Osteoblast (primary cell): ENCODE measurements around the gene BMI1. TPM values are rescaled to one million over a fixed set of nuclear protein-coding genes. Genes with fewer than 3 reads are reported as not detected.

ENCODE experiments used
- DNase-seq: peaks from one replicate; pipeline ENCODE4 v3.0.0; 2011; ENCODE audit warnings: low spot score, mixed read lengths; ENCODE audit not compliant: insufficient read length; ENCODE audit errors: missing footprints
- H2AFZ ChIP-seq: 2 replicates; pipeline ENCODE4 v1.6.0; 2011; ENCODE audit warnings: mild to moderate bottlenecking, low read length
- H3K27ac ChIP-seq: 2 replicates; pipeline ENCODE4 v1.5.1; 2011; ENCODE audit warnings: mild to moderate bottlenecking, low read depth, low read length, moderate library complexity
- H3K27me3 ChIP-seq: 2 replicates; pipeline ENCODE4 v1.6.0; 2012; ENCODE audit warnings: mild to moderate bottlenecking, control low read depth, inconsistent platforms, low read length, moderate library complexity; ENCODE audit not compliant: insufficient read depth
- H3K36me3 ChIP-seq: 2 replicates; pipeline ENCODE4 v1.5.1; 2011; ENCODE audit warnings: mild to moderate bottlenecking, low read length, control low read depth, moderate library complexity; ENCODE audit not compliant: insufficient read depth
- H3K4me1 ChIP-seq: 2 replicates; pipeline ENCODE4 v1.5.1; 2011; ENCODE audit warnings: mild to moderate bottlenecking, low read length, control low read depth, moderate library complexity; ENCODE audit not compliant: insufficient read depth
- H3K4me2 ChIP-seq: 2 replicates; pipeline ENCODE4 v1.6.0; 2011; ENCODE audit warnings: mild to moderate bottlenecking, low read length; ENCODE audit not compliant: insufficient read depth
- H3K4me3 ChIP-seq: fragments of 200-600 bp; sonication (generic); 3 replicates; pipeline ENCODE4 v1.5.1; 2012; ENCODE audit warnings: mild to moderate bottlenecking, low read length, inconsistent platforms; ENCODE audit not compliant: insufficient read depth
- H3K79me2 ChIP-seq: 2 replicates; pipeline ENCODE4 v1.6.0; 2012; ENCODE audit warnings: mild to moderate bottlenecking, low read length, control low read depth, inconsistent platforms; ENCODE audit not compliant: insufficient read depth
- H3K9me3 ChIP-seq: 2 replicates; pipeline ENCODE4 v1.5.1; 2011; ENCODE audit warnings: low read depth, low read length, control low read depth
- H4K20me1 ChIP-seq: 2 replicates; pipeline ENCODE4 v1.6.0; 2012; ENCODE audit warnings: mild to moderate bottlenecking, low read length, control low read depth; ENCODE audit not compliant: insufficient read depth
- total RNA-seq: library from RNA; depleted of rRNA; stranded (reverse); fragments of >200 nt; gene quantifications from 2 replicates; pipeline ENCODE4 v1.2.3, GENCODE V29; 2012
- TF ChIP-seq, protein P1 (sequence below): IDR thresholded peaks from 2 replicates; pipeline ENCODE4 v1.5.1; 2011; ENCODE audit warnings: mild to moderate bottlenecking, low read depth, low read length, moderate library complexity; ENCODE audit errors: extremely low read depth

Gene BMI1
- total RNA-seq, 1 donor, result 73.1 TPM

DNA sequence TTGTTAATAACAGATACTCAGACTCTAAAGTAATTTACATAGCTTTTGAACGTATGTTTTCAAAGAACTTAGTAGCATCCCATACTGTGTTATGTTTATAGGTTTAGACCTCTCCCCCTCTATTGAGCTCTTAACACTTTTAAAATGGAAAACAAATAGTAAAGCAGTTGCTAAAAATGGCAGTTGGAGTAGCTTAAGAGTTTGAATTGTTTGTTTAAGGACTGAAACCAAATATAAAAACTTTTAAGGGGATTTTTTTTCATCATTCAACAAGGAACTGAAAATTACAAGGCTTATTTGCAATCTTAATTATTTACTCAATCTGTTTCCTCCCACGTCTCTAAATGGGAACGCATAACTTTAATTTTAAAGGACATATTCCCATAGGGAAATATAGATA, 22.8 kb downstream of the BMI1 start:
- H3K27me3 ChIP-seq, result peaks cover 86% of the 10 kb centered on the region
- no peaks in the 10 kb centered on the region for H3K36me3 ChIP-seq
- no peaks in the 10 kb centered on the region for H3K9me3 ChIP-seq
- H2AFZ ChIP-seq, result no peak overlapping the region
- no peak for DNase-seq
- TF ChIP-seq, protein P1, sequence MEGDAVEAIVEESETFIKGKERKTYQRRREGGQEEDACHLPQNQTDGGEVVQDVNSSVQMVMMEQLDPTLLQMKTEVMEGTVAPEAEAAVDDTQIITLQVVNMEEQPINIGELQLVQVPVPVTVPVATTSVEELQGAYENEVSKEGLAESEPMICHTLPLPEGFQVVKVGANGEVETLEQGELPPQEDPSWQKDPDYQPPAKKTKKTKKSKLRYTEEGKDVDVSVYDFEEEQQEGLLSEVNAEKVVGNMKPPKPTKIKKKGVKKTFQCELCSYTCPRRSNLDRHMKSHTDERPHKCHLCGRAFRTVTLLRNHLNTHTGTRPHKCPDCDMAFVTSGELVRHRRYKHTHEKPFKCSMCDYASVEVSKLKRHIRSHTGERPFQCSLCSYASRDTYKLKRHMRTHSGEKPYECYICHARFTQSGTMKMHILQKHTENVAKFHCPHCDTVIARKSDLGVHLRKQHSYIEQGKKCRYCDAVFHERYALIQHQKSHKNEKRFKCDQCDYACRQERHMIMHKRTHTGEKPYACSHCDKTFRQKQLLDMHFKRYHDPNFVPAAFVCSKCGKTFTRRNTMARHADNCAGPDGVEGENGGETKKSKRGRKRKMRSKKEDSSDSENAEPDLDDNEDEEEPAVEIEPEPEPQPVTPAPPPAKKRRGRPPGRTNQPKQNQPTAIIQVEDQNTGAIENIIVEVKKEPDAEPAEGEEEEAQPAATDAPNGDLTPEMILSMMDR, result no peak
- peaks cover 7% of the 10 kb centered on the region for H3K4me1 ChIP-seq
- H3K27ac ChIP-seq, result no peak overlapping the region
- H4K20me1 ChIP-seq, result no peaks in the 10 kb centered on the region
- no peak overlapping the region for H3K4me3 ChIP-seq
- H3K79me2 ChIP-seq, result no peaks in the 10 kb centered on the region
- H3K4me2 ChIP-seq, result no peak overlapping the region

DNA sequence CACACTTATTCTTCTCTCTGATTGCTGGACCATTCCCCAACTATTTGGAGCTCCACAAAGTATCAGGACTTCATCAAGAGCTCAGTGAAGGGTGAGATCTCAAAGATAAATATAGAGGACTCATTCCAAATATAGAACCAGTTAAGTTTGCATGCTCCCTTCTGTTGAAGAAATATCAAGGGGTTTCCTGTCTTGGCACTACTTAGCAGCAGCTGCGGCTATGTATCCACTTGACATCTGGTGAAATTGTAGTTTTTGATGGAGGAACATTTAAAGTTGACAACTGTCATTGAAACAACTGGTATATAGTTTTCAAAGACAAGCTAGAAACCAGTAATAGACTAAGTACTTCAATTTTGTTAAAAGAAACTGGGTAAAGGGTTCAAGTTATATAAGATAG, 23.4 kb downstream of the BMI1 start:
- no peak overlapping the region for H3K4me2 ChIP-seq
- H3K27me3 ChIP-seq, result peaks cover 81% of the 10 kb centered on the region
- H3K4me3 ChIP-seq, result no peak overlapping the region
- TF ChIP-seq, protein P1, result no peak
- no peaks in the 10 kb centered on the region for H3K36me3 ChIP-seq
- no peak for DNase-seq
- no peak overlapping the region for H3K27ac ChIP-seq
- no peaks in the 10 kb centered on the region for H4K20me1 ChIP-seq
- H3K79me2 ChIP-seq, result no peaks in the 10 kb centered on the region
- H3K9me3 ChIP-seq, result no peaks in the 10 kb centered on the region
- H2AFZ ChIP-seq, result no peak overlapping the region
- peaks cover 7% of the 10 kb centered on the region for H3K4me1 ChIP-seq

DNA sequence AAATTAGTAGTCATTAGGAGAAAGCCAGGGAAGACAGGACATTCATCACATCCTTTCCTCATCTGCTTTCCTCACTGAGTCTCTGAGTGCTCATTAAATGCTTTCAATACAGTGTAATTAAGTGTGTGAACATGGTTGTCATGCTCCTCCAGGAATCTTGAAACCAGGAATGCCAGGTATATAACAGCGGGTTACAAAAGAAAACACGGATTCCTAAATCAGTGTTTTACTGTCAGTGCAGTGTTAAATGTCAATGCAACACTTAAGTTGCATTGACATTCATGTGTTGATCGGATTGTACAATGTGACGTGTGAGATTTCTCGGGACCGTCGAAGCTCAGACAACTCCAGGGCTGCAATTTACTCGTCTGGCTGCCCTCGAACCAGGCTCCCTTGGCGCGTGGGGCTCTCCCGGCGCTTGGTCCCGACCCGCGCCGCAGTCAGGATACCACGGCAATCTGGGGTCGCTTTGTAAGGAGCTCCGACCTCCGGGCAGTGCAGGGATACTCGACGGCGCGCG, 23.9 kb downstream of the BMI1 start:
- no peak for DNase-seq
- TF ChIP-seq, protein P1, result no peak
- Histone ChIP-seq H3K36me3 (no peaks in the 10 kb centered on the region), H3K4me2 (no peak overlapping the region), H3K4me1 (peaks cover 7% of the 10 kb centered on the region), H3K4me3 (no peak overlapping the region), H3K9me3 (no peaks in the 10 kb centered on the region), H2AFZ (no peak overlapping the region), H3K27me3 (peaks cover 75% of the 10 kb centered on the region), H4K20me1 (no peaks in the 10 kb centered on the region), H3K79me2 (no peaks in the 10 kb centered on the region), H3K27ac (no peak overlapping the region)

DNA sequence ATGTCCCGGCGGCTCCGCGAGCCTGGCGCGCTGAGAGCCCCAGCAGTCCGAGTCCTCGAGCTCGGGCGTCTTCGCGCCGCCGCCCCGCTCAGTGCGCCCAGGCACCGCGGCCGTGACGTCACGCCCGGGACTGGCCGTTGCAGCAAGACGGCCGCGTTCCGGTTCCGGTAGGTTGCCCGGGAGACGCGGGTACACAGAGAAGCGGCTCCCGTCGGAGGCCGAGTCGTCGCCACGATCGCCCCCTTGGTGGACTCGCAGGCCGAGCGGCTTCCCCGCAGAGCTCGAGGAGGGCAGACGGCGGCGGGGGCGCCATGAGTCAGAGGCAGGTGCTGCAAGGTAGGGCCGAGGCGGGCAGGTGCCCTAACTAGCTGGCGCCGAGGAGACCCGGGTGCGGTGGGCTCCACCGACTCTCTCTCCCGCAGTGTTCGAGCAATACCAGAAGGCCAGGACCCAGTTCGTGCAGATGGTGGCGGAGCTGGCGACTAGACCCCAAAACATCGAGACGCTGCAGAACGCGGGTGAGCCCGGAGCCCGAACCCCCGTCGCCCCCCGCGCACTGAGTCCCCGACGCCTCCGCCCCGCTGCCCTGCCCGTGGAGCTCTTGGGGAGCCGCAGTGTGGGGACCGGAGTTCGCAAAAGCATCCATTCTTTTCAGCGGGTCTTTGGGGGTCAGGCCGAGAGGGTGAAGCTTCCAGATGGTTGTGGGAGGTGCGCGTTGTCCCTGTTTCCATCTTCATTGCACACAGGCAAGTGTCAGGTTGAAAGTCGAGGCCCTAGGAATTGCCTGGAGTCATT, 24.6 kb downstream of the BMI1 start, which contains the start of gene SPAG6:
Gene SPAG6 (plus strand): TSS at position 196 of the 795 bp plus-strand sequence. CDS start 116 bp downstream, at position 312.
- no peaks in the 10 kb centered on the region for H3K9me3 ChIP-seq
- no peaks in the 10 kb centered on the region for H4K20me1 ChIP-seq
- no peaks in the 10 kb centered on the region for H3K79me2 ChIP-seq
- no peak within 1 kb of the TSS for H2AFZ ChIP-seq
- no peak within 1 kb of the TSS for H3K27ac ChIP-seq
- peaks cover 7% of the 10 kb centered on the region for H3K4me1 ChIP-seq
- no peaks in the 10 kb centered on the region for H3K36me3 ChIP-seq
- H3K4me2 ChIP-seq, result no peak within 1 kb of the TSS
- TF ChIP-seq, protein P1, result no peak
- no peak within 1 kb of the TSS for H3K4me3 ChIP-seq
- no peak for DNase-seq
- peaks cover 74% of the 10 kb centered on the region for H3K27me3 ChIP-seq
